DMS 273 treated with DMSO at 0.1 percent for 48 hours (cell line): ENCODE data around the gene NCK1.
A peak's percentile ranks its signal among the peaks of the same experiment; 100 is the strongest.
"Not testable (repeated sequence)": the region's sequence is repeated elsewhere in the genome, so short reads cannot be mapped to it uniquely, and the experiment has no call there.

Source experiments
- DNase-seq: peaks from one replicate; lab custom pipeline; 2025; lab: John Stamatoyannopoulos, UW

The NCK1 gene

GRCh38 chr3:136947477-136947876 is 85.5 kb downstream of the NCK1 start:
- no peak for DNase-seq

GRCh38 chr3:136949146-136949545 is 87.1 kb downstream of the NCK1 start:
- DNase-seq: no peak

- no peak for DNase-seq
Observed at GRCh38 chr3:136949708-136950107, 87.7 kb downstream of the NCK1 start.

GRCh38 chr3:136950623-136951022 is 88.6 kb downstream of the NCK1 start:
- DNase-seq: no peak

- DNase-seq: no peak
Observed at GRCh38 chr3:136952292-136952691, 90.3 kb downstream of the NCK1 start.

GRCh38 chr3:136954251-136954650 is 92.2 kb downstream of the NCK1 start:
- DNase-seq: no peak

GRCh38 chr3:136954980-136955780 is 93.2 kb downstream of the NCK1 start:
- DNase-seq: no peak

GRCh38 chr3:136955813-136956212 is 93.8 kb downstream of the NCK1 start:
- DNase-seq: no peak

GRCh38 chr3:136956971-136957370 is 95.0 kb downstream of the NCK1 start:
- no peak for DNase-seq

GRCh38 chr3:136957751-136958288 is 95.8 kb downstream of the NCK1 start, which contains the start of gene IL20RB:
Gene IL20RB (plus strand): TSS chr3:136957983. CDS start chr3:136958114, 131 bp downstream.
- no peak for DNase-seq

- no peak for DNase-seq
Observed at GRCh38 chr3:136958939-136959338, 96.9 kb downstream of the NCK1 start.

GRCh38 chr3:136959599-136959998 is 97.6 kb downstream of the NCK1 start:
- DNase-seq: no peak

GRCh38 chr3:136960838-136961836 is 99.1 kb downstream of the NCK1 start:
- no peak for DNase-seq

- DNase-seq: no peak
Observed at GRCh38 chr3:136962927-136963326, 100.9 kb downstream of the NCK1 start.

- not testable (repeated sequence) for DNase-seq
Observed at GRCh38 chr3:136969539-136969938, 107.5 kb downstream of the NCK1 start.

- DNase-seq: no peak
Observed at GRCh38 chr3:136973352-136973751, 111.3 kb downstream of the NCK1 start.

GRCh38 chr3:136974670-136975069 is 112.7 kb downstream of the NCK1 start:
- no peak for DNase-seq

- no peak for DNase-seq
Observed at GRCh38 chr3:136979204-136979603, 117.2 kb downstream of the NCK1 start.

GRCh38 chr3:136979684-136980083 is 117.7 kb downstream of the NCK1 start:
- no peak for DNase-seq

- no peak for DNase-seq
Observed at GRCh38 chr3:136982033-136982432, 120.0 kb downstream of the NCK1 start.

GRCh38 chr3:136982520-136983138 is 120.6 kb downstream of the NCK1 start:
- no peak for DNase-seq

GRCh38 chr3:136984837-136985236 is 122.8 kb downstream of the NCK1 start:
- DNase-seq: peak; percentile 88
